ENCODE data around the gene TANK.

TANK gene

GRCh38 chr2:161134547-161135518 lies 25.4 kb upstream of the TANK start:
- peak; percentile 20 for DNase-seq (ENCODE audit: low spot score)

GRCh38 chr2:161135951-161136593 lies 24.2 kb upstream of the TANK start:
- no peak for DNase-seq (ENCODE audit: low spot score)

DNA sequence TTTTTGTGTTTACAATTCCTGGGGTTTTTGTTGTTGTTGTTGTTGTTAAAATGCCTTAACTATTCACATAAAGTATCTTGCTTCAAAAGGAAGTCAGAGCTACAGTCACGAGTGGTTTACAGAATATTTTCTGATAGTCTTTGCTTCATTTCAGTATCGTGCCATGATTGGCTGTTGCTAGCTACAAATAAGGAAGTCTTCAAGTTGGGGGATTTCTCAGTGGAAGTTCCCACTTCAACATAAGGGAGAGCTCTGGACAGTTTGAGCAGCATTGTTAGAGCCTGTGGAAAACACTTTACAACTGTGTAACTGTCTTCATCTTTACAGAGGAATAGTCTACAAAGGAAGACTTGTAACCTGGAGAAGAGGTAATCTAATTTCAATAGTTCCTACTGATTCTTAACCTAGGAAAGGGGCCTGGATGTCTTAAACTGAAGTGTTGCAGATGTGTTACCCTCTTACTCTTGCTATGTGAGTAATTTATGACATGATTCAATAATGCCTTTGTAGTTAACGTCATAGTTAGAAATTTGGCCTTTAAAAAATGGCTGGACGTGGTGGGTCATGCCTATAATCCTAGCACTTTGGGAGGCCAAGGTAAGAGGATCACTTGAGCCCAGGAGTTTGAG lies 23.4 kb upstream of the TANK start:
- DNase-seq (ENCODE audit: low spot score), result peak; percentile 14

GRCh38 chr2:161138429-161138828 lies 21.8 kb upstream of the TANK start:
- no peak for DNase-seq (ENCODE audit: low spot score)

DNA sequence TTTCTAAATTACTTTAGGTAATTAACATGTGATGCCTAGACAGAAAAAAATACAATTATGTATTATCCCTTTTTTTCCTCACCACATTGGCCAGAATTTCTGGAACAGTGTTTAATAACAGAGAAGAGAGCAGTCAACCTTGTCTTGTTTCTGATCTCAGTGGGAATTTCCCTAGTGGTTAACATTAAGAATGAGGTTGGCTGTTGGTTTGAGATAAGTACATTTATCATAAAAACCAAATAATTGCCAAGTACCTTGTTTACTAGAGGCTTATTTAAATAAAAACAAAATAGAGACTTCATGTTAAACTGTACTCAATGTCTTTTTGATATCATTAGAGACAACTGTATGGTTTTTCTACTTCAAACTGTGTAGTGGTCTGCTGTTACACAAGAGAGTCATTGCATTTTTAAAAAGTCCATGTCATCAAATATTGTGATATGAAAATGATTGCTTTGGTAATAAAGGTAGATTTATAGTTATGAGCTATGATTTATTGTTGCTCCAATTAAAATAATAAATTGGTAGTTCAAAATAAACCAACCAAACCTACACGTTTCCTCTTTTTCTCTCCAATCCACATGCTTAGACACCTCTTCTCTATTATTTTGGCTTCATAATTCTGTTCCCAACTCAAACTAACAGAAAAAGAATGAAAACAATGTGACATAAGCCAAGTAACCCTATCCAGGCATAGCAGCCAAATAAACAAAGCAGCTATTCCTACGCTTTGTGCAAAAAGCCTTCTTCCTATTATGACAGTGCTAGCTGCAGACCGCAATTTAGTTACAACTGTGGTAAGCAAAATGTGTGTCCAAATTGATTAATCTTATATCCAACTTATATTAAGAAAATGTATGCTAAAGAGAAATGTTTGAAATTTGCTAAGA lies 20.9 kb upstream of the TANK start:
- peak; percentile 70 for DNase-seq (ENCODE audit: low spot score)

GRCh38 chr2:161141033-161141432 lies 19.2 kb upstream of the TANK start:
- DNase-seq (ENCODE audit: low spot score), result no peak

DNA sequence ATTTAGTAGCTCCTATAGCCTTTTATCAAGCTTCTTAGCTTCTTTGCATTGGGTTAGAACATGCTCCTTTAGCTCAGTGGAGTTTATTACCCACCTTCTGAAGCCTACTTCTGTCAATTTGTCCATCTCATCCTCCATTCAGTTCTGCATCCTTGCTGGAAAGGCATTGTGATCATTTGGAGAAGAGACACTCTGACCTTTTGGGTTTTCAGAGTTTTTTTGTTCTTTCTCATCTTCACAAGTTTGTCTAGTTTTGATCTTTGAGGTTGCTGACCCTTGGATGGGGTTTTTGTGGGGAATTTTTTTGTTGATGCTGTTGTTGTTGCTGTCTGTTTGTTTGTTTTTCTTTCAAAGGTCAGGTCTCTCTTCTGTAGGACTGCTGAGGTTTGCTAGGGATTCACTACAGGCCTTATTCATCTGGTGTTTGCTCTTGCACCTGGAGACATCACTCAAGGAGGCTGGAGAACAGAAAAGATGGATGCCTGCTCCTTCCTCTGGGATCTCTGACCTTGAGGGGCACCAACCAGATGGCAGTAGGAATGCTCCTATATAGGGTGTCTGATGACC lies 13.9 kb upstream of the TANK start:
- DNase-seq (ENCODE audit: low spot score), result no peak

- no peak for DNase-seq (ENCODE audit: low spot score)
These were observed 13.2 kb upstream of the TANK start for GRCh38 chr2:161146996-161147395.

GRCh38 chr2:161147856-161148255 lies 12.4 kb upstream of the TANK start:
- DNase-seq (ENCODE audit: low spot score), result no peak

GRCh38 chr2:161150704-161151103 lies 9.5 kb upstream of the TANK start:
- no peak for DNase-seq (ENCODE audit: low spot score)

DNA sequence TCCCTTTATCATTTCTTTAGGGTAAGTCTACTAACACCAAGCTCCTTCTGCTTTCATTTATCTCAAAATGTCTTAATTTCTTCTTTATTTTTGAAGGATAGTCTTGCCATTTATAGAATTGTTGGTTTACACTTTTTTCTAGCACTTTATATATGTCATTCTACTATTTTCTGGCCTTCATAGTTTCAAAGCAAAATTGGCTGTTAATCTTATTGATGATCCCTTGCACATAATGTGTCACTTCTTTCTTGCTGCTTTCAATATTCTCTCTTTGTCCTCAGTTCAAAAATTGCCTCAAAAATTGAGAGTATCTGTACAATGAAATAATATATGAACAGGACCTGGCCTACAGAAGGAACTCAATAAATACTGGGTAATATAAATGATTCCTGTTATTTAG lies 7.9 kb upstream of the TANK start:
- no peak for DNase-seq (ENCODE audit: low spot score)

DNA sequence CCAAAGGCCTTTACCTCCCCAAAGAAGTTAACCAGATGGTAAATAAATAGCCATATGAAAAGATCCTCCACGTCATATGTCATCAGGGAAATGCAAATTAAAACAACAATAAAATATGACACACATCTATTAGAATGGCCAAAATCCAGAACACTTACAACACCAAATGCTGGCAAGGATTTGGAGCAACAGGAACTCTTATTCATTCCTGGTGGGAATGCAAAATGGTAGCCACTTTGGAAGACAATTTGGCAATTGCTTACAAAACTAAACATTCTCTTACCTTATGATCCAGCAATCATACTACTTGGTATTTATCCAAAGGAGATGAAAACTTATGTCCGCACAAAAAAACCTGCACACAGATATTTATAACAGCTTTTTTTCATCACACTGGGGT lies 1.3 kb upstream of the TANK start:
- no peak for DNase-seq (ENCODE audit: low spot score)

DNA sequence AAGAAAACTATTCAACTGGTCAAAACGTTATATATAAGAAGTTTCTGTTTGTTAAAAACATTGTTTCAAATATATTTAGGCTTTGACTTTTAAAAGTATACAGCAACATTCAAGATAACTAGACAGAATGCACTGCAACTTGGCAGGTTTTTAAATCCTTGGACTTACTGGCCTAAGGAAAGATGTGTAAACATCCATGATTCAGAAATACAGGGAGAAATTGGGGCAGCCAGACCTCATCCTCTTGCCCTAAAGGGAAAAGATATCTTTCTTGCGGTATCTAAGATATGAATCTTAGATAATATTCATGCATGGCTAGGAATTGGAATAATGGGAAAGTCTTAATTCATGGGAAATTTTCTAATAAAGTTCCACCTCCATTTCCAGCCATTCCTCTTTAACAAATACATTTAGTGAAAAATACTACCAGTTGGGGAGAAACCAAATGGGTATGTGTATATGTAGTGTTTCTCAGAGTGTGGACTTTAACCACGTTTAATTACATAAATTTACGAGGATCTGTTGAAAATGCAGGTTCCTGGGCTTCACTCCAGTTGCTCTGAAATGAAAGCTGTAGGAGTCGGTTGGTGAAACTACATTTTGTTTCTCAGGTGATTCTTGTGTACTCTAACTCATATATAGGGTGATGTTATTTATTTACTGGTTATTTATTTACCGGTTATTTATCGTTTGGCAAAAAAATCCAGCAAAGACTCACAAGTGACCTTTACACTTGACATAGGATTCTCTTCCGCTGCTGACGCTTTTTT lies 587 bp upstream of the TANK start:
- no peak for DNase-seq (ENCODE audit: low spot score)

- no peak for DNase-seq (ENCODE audit: low spot score)
These were observed 962 bp downstream of the TANK start for GRCh38 chr2:161161074-161161706.

DNA sequence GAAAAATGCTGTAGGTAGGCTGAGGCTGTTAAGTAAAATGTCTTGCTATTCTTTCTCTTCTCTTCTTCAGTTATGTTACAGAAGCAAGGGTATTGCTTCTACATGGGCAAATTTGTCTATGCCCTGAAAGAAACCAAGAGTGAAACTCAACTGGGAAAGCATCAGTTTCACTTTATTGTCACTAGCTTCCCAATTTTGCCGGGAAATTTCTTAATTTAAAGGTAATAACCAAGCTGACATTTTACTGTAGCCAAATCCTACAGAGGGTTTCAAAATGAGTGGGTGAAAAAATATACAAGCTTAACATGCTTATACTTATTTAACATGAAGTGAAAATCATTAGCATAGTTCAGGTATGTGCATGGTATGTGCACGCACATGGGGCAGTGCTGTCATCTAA lies 3.2 kb downstream of the TANK start:
- DNase-seq (ENCODE audit: low spot score), result no peak

DNA sequence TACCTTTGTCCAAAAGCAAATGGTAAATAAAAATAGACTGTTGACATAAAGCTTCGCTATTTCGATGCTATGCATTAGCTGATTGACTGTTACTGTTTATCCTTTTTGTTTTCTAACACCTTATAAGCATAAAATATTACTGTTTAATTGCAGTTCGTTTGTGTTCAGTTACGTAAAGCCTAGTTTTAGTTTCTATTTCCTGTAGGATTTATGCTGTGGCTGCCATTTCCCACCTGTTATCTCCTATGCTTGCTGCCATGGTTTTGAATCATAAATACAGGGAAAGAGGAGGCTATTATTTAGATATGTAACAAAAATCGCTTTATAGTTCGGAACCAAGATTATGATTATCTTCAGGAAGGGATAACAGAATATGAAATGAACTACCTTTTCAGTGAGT lies 3.9 kb downstream of the TANK start:
- no peak for DNase-seq (ENCODE audit: low spot score)

DNA sequence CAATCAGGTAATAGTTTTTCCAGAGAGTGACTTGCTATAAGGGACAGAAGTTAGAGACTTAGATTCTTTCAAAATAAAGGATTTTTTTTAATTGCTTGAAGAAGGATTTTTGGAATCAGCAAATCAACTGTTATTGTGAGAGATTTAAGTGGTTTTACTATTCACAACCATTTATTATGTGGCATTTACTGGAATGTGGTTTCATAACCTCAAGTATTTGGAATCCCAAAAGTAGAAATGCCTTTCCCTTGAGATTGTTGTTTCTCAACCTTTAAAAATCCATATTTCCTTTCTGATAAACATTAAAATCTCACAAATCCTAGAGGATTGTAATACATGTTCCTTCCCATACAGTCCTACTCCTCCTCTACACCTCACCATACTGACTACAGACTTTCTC lies 5.0 kb downstream of the TANK start:
- DNase-seq (ENCODE audit: low spot score), result peak; percentile 43

GRCh38 chr2:161165811-161166210 lies 5.6 kb downstream of the TANK start:
- DNase-seq (ENCODE audit: low spot score), result no peak

GRCh38 chr2:161166538-161167409 lies 6.5 kb downstream of the TANK start:
- DNase-seq (ENCODE audit: low spot score), result no peak

Measured in AG20443 (cell line).